Smooth muscle cell (in vitro differentiated cells): Measurements from ENCODE around the gene CCDC182. TPM values are rescaled to one million over a fixed set of nuclear protein-coding genes. Genes with fewer than 3 reads are reported as not detected.

Experiments
- DNase-seq: peaks from one replicate; lab custom pipeline; 2025; ENCODE audit not compliant: unreplicated experiment; lab: John Stamatoyannopoulos, UW
- H2AFZ ChIP-seq: fragments of 200-600 bp; sonication (generic); 2 replicates; pipeline ENCODE4 v1.6.0; 2016; ENCODE audit warnings: antibody characterized with exemption, low read depth, mild to moderate bottlenecking
- H3F3A ChIP-seq: fragments of 200-600 bp; sonication (generic); 2 replicates; pipeline ENCODE4 v1.6.0; 2017; ENCODE audit warnings: antibody characterized with exemption, low read depth
- H3K27ac ChIP-seq: fragments of 200-600 bp; sonication (generic); 2 replicates; pipeline ENCODE4 v1.5.1; 2016; ENCODE audit warnings: low read depth, mild to moderate bottlenecking
- H3K27me3 ChIP-seq: fragments of 200-600 bp; sonication (generic); 2 replicates; pipeline ENCODE4 v1.6.1; 2016; ENCODE audit warnings: low read depth, mild to moderate bottlenecking
- H3K36me3 ChIP-seq: fragments of 200-600 bp; sonication (generic); 2 replicates; pipeline ENCODE4 v1.5.1; 2016; ENCODE audit warnings: low read depth
- H3K4me1 ChIP-seq: fragments of 200-600 bp; sonication (generic); 2 replicates; pipeline ENCODE4 v1.5.1; 2016; ENCODE audit warnings: low read depth
- H3K4me2 ChIP-seq: fragments of 200-600 bp; sonication (generic); 2 replicates; pipeline ENCODE4 v1.6.0; 2016; ENCODE audit warnings: mild to moderate bottlenecking
- H3K4me3 ChIP-seq: fragments of 200-600 bp; sonication (generic); 2 replicates; pipeline ENCODE4 v1.5.1; 2016; ENCODE audit warnings: mild to moderate bottlenecking
- H3K79me2 ChIP-seq: fragments of 200-600 bp; sonication (generic); 2 replicates; pipeline ENCODE4 v1.6.0; 2016; ENCODE audit warnings: low read depth, mild to moderate bottlenecking
- H3K9ac ChIP-seq: fragments of 200-600 bp; sonication (generic); 2 replicates; pipeline ENCODE4 v1.6.0; 2016; ENCODE audit warnings: low read depth
- H3K9me3 ChIP-seq: fragments of 200-600 bp; sonication (generic); replicated peaks from 2 replicates; pipeline ENCODE4 v1.5.1; 2016; ENCODE audit warnings: low read depth
- H4K20me1 ChIP-seq: fragments of 200-600 bp; sonication (generic); 2 replicates; pipeline ENCODE4 v1.6.0; 2016; ENCODE audit warnings: low read depth
- CTCF ChIP-seq: fragments of 200-600 bp; sonication (generic); IDR thresholded peaks from 2 replicates; pipeline ENCODE4 v1.5.1; 2017; ENCODE audit warnings: borderline replicate concordance, mild to moderate bottlenecking, antibody characterized with exemption; ENCODE audit not compliant: insufficient read depth, poor library complexity, severe bottlenecking
- WGBS: methylation state at CpG from one replicate; pipeline ENCODE4 v1.1.7; 2016; ENCODE audit warnings: low lambda C conversion rate; 5-methylcytosine and 5-hydroxymethylcytosine counted together
- polyA plus RNA-seq: library from polyadenylated mRNA; unstranded; fragments of >200 nt; fragmentation: Nextera tagmentation; extraction: Ambion mirVana; gene quantifications from 2 replicates; pipeline ENCODE4 v1.2.1, GENCODE V29; 2016
- total RNA-seq: library from RNA; depleted of rRNA; stranded (reverse); fragments of >200 nt; gene quantifications from 2 replicates; pipeline ENCODE4 v1.2.3, GENCODE V29; 2014

CCDC182 gene
- total and polyA plus RNA-seq, 2 experiments from 2014 or later = not detected

GRCh38 chr17:57737450-57737849, 7.6 kb downstream of the CCDC182 start:
- no peak for TF ChIP-seq CTCF
- Histone ChIP-seq H3K36me3 (no peaks in the 10 kb centered on the region), H3F3A (no peaks in the 10 kb centered on the region), H3K27ac (no peak overlapping the region), H3K4me2 (no peak overlapping the region), H3K4me3 (no peak overlapping the region), H4K20me1 (no peaks in the 10 kb centered on the region), H3K79me2 (no peaks in the 10 kb centered on the region), H3K9me3 (no peaks in the 10 kb centered on the region), H3K4me1 (no peaks in the 10 kb centered on the region), H2AFZ (no peak overlapping the region), H3K9ac (no peak overlapping the region), H3K27me3 (no peaks in the 10 kb centered on the region)
- DNase-seq = no peak
- WGBS = 75% methylated on average over 3 of the region's 3 CpGs

- no peak for DNase-seq
- Histone ChIP-seq H2AFZ (no peak overlapping the region), H3K9me3 (no peaks in the 10 kb centered on the region), H3K27ac (no peak overlapping the region), H3K4me2 (no peak overlapping the region), H3K27me3 (no peaks in the 10 kb centered on the region), H4K20me1 (no peaks in the 10 kb centered on the region), H3K79me2 (no peaks in the 10 kb centered on the region), H3K4me3 (no peak overlapping the region), H3K9ac (no peak overlapping the region), H3K36me3 (no peaks in the 10 kb centered on the region), H3K4me1 (no peaks in the 10 kb centered on the region), H3F3A (no peaks in the 10 kb centered on the region)
- peak; percentile 16 for TF ChIP-seq CTCF
- 74% methylated on average over 6 of the region's 6 CpGs for WGBS
These were observed 9.4 kb downstream of the CCDC182 start for GRCh38 chr17:57735707-57736106.

- no peak overlapping the region for H3K9ac ChIP-seq
- H3K36me3 ChIP-seq = no peaks in the 10 kb centered on the region
- WGBS = 95% methylated on average over 3 of the region's 3 CpGs
- H3K27me3 ChIP-seq = no peaks in the 10 kb centered on the region
- H3K9me3 ChIP-seq = no peaks in the 10 kb centered on the region
- no peak overlapping the region for H3K4me3 ChIP-seq
- no peaks in the 10 kb centered on the region for H3K4me1 ChIP-seq
- H2AFZ ChIP-seq = no peak overlapping the region
- no peak for TF ChIP-seq CTCF
- H3K4me2 ChIP-seq = no peak overlapping the region
- no peaks in the 10 kb centered on the region for H3K79me2 ChIP-seq
- no peaks in the 10 kb centered on the region for H3F3A ChIP-seq
- DNase-seq = no peak
- H4K20me1 ChIP-seq = no peaks in the 10 kb centered on the region
- no peak overlapping the region for H3K27ac ChIP-seq
These were observed 9.9 kb downstream of the CCDC182 start for GRCh38 chr17:57735230-57735629.

GRCh38 chr17:57733085-57733484, 12.0 kb downstream of the CCDC182 start:
- Histone ChIP-seq H3K9ac (no peak overlapping the region), H3K9me3 (no peaks in the 10 kb centered on the region), H4K20me1 (no peaks in the 10 kb centered on the region), H3K27me3 (no peaks in the 10 kb centered on the region), H2AFZ (no peak overlapping the region), H3K4me1 (no peaks in the 10 kb centered on the region), H3K4me3 (no peak overlapping the region), H3K36me3 (no peaks in the 10 kb centered on the region), H3K27ac (no peak overlapping the region), H3K4me2 (no peak overlapping the region), H3K79me2 (no peaks in the 10 kb centered on the region), H3F3A (no peaks in the 10 kb centered on the region)
- TF ChIP-seq CTCF = no peak
- 93% methylated on average over 2 of the region's 2 CpGs for WGBS
- DNase-seq = no peak
